Head of caudate nucleus (tissue), 42 donors: ENCODE data around the gene KIF12.

ENCODE experiments used
- DNase-seq, 42 donors: peaks; one replicate each; pipeline versions ENCODE4 v3.0.0 to v3.0.0-alpha.2; 2020 to 2021; ENCODE audit warnings: mixed read lengths in 7 of 42
- intact Hi-C: fragments of 100-400 bp; cut with DNase I; formaldehyde crosslinking; loops from one replicate; pipeline ENCODE4 v1.15.0; 2022

The KIF12 gene

DNA sequence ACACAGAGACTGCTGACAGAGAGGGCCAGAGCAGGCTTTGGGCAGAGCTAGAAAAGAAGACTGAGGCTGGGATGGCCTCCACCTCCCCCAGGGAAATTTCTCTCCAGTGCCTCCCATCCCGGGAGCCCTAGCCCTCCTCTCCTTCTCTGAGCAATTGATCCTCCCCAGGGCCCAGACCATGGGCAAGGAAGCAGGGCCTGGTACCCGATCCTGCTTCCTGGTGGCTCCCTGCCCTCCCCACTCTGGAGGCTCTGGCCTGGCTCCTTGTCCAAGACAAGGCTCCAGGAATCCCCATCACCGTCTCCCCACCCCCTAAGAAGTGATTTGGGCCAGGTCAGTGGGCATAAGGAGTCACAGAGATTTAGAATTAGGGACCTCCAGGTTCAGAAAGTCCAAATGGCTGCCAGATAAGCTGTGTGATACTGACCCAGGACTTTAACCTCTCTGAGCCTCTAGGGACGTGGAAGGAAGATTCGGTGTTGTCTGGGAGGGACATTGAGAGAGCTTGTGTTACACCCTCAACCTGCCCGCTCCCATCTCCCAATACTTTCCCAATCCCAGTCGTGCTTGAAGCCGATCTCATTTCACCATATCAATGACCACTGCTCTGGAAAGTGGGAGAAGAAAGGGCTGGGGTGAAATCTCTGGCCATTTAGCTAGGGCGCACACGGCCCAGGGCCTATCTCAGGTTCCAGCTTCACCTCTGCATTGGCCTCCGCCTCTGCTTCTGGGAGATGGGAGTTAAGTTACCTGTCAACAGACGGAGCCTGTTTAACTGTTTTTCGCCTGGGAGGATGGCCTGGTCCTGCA, 25.8 kb upstream of the KIF12 start:
- no peak for DNase-seq
- intact Hi-C loops, result no loop called here

DNA sequence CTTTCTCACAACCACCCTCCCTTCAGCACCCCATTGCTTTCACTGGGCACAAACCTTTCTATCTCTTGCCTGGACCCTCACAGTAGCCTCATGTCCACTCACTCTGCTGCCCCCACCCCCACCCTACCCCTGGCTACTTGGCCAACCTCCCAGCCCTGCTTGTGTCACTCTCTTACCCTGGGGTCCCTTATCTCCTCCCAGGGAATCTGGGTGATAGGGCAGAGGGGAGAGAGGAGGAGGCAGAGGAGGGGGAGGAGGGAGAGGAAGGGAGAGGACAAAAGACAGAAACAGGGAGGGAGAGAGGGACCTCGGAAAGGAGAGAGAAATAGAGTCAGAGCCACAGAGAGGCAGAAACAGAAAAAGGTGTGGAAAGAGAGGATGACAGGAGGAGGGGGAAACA, 25.0 kb upstream of the KIF12 start:
- intact Hi-C loops, result no loop called here
- no peak for DNase-seq

DNA sequence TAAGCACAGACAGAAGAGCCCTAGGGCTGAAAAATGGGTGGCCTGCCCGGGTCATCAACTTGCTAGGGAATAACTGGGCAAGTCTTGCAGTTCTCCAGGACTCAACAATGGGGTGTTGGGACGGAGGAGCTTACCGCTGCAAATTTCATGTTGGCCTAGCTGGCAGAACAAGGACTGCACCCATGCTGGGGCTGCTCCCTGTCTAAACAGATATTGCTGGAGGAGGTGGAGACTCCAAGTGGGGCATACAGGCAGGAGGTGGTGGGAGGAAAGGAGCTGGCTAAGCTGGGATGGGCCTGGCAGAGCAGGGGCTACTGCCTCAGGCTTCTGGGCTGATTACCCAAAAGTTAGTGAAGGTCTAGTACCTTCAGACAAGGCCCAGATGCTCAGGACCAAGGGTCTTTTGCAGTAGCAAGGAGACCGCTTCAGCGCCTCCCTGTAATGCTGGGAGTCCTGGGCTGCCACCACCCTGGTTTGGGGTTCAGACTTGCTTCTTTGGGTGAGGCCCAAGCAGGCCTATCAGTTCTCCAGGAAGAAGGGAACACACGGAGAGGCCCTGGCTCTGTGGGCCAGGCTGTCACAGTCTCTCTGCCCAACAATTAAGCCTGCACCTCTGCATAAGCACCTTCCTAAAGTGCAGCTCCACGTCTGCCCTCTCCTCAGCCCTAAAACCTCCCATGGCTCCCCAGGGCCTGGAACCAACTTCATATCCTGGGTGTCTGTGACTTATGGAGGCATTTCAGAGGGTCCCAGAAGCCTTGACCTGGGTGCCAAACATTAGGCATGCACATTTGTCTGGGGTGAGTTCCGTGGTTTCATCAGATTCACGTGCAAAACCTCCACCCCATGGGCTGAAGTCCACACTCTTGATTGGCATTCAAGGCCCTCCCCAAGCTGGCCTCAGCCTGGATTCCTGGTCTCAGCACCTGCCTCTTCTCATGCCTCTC, 24.2 kb upstream of the KIF12 start:
- DNase-seq, result no peak
- intact Hi-C loops, result no loop called here

DNA sequence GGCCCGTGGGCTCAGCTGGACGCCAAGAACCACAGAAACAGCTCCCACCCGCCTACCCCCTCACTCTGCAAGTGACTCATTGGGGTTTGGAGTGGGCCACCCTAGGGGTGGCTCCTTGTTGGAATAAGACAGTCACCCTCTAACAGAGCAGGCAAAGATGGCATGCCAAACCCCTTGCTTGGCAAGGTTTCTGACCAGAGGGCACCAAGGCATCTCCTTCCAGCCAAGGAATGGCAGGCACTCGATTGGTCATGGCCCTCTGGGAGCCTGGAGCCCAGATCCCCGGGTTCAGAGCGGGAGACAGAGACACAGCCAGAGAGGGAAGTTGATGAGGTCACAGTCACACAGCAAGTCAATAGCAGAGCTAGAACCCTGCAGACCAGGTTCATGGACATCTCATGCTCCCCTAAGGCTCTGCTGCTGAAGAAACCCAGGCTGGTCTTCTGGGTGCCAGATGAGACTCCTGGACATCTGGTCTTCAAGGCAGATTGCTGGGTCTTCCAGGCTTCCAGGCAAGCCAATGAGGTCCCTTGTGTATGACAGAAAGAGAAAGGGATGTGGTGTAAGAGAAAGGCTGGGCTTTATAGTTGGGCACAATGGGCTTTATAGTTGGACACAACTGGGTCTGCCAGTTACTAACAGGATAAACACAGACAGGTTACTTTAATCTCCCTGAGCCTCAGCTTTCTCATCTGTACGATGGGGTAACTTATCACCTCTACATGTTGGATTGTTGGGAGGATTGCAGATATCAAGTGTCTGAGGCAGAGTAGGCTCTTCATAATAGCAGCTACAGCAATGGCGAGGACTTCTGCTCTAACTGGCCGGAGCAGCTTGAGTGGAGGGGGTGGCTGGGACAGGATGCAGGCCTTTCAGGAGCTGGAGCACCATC, 23.3 kb upstream of the KIF12 start:
- no peak for DNase-seq
- intact Hi-C loops, result no loop called here

DNA sequence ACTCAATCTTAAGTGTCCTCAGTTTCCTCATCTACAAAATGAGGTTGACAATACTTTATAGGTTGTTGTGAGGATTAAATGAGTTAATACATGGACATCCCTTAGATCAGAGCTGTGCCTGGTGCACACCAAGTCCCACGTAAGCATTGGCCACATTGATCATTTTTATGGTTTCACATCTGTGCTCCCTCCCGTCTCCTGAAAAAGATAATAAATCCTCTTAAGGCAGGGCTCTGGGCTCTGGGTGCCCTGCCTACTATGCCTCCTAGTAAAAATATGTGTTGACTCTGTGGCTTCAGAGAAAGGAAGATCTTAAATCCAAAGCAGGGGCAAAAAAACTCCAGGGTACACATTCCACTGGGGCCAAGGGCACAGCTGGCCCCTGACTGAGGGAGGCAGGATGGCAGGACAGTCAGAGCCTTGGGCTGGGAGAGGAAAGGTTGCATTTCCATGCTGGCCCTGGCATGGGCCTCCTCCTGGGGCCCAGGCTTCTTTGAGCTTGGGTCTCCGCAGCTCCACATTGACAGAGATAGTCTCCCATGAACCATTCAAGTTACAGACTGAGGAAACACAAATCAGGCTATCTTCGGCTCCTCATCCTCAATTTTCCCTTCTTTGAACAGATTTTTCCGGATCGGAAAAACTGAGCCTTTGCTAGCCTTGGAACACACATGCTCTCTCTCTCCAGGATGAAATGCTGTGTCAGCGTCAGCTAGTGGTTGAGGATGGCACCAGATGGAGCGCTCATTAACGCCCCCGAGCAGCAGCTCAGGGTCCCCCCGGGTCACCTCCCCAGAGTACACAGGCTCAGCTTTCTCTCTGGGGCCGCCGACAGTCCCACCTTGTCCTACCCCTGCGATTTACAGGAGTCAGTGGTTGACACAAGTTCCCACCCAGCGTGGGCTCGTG, 22.4 kb upstream of the KIF12 start:
- DNase-seq, result no peak
- intact Hi-C loops, result no loop called here

DNA sequence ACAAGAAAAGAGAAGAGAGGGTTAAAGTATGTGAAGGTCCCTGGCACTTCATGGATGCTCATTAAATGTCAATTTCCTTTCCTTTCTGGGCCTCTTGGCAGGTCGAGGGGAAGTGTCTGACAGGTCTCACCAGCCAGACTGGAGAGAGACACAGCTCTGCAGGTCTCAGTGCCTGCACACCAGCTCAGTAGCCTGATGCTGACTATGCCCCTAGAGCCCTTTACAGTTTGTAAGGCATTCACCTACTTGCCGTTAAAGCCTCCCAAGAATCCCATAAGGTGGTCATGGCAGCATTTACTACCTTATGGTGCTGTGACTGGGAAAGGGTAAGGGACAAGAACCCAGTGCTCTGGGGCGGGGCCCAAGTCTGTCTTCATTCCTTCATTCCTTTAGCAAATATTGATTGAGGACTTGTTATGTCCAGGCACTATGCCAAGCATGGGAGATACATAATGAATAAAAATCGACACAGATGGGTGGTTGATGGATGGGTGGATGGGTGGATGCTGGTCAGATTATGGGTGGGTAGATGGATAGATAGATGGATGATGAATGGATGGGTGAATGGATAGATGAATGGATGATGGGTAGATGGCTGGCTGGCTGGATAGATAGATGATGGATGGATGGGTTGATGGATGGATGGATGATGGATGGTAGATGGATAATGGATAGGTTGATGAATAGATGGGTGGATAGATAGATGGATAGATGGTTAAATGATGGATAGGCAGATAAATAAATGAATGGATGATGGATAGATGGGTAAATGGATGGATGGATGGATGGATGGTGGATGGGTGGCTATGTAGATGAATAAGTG, 21.3 kb upstream of the KIF12 start:
- intact Hi-C loops, result no loop called here
- no peak for DNase-seq

DNA sequence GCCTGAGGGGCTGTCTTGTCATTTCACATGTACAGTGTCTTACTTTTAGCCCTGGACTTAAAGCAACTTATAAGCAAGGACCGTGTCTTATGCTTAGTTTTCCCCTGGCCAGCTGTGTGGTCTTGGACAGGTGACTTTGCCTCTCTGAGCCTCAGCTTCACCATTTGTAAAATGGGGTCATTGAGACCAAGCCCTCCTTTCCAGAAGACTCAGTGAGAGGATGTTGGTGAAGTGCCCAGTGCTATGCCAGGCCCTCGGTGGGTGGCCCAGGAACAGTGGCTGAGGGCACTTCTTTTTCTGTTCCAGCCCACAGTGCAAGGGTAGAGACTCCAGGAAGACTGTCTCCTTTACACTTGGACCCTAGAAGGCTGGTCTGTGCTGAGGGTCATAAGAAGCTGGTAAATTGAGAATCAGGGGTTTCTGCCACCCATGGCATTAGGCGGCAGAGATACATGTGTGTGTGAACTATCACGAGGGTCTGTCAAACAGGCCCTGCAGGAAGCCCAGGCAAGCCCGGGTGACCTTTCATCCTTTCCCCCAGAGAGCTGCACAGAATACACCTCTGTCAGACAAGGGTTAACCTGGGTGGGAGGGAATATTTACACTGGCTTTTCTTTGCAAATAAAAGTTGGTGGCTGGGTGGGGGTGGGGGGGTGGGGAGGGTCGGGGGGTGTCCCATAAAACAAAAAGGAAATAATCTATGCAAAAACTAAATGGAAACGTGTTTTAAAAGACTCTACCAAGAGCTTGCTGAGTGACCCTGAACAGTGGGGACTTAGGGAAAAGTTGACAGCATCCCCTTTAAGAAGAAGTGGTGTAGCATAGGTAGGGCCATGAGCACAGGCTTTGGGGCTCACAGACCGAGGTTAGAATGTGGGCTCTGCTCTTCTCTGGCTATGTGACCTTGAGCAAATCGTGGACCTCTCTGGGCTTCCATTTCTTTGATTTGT, 20.4 kb upstream of the KIF12 start:
- DNase-seq, result no peak
- intact Hi-C loops, result no loop called here

DNA sequence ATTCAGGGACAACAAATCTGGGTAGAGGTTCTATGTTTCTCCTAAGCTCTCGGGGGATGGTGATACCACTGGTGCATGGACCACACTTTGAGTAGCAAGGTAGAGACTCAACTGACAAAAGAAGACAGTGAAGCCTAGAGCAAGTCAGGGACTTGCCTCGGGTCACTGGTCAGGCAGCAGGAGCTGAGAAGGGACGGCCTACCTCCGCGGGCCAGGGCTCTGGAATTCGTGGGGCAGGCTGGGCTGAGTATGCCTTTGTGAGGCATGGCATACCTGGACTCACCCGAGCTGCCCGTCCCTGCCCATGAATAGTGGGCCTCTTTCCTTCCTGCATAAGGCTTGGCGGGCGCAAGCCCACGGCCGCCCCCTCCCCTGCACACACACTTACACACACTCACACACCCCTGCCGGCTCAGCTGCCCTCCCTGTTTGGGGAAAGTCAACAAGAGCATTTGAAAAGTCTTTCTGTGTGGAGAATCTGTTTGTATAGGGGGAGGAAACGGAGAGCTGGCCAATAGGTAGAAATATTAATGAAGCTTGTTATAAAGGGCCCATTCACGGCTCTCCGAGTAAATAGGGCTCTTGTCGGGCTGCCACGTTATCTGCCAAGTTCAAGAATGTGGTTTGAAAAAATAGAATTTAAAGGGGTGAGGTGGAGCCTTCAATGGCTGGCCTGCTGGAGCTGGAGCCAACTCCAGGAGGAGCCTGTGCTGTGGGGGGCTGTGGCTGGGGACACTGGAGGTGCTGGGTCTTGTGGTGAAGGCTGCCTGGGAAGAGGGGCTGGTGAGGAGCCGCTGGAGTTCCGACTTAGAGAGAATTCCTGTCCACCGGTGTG, 19.1 kb upstream of the KIF12 start:
- DNase-seq, result peak in 12 of 42 donors; percentile 13 to 52 (median 34)
- intact Hi-C loops, result no loop called here

DNA sequence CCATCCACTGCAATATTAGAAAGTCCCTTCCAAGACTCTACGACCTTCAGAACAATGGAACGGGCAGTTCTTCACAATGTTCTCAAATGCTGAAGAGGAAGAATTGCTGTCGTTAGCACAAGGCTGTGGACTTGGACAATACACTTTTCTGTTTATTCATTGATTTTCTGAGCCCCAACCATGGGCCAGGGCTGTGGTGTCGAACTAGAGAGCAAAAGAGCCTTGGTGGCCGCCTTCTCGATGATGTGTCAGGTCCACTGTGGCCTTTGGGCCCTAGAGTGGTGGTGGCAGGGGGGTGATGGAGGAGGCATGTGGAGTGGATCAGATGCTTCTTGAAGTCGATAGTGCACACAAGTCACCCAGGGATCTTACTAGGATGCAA, 18.5 kb upstream of the KIF12 start:
- intact Hi-C loops, result no loop called here
- DNase-seq, result no peak

DNA sequence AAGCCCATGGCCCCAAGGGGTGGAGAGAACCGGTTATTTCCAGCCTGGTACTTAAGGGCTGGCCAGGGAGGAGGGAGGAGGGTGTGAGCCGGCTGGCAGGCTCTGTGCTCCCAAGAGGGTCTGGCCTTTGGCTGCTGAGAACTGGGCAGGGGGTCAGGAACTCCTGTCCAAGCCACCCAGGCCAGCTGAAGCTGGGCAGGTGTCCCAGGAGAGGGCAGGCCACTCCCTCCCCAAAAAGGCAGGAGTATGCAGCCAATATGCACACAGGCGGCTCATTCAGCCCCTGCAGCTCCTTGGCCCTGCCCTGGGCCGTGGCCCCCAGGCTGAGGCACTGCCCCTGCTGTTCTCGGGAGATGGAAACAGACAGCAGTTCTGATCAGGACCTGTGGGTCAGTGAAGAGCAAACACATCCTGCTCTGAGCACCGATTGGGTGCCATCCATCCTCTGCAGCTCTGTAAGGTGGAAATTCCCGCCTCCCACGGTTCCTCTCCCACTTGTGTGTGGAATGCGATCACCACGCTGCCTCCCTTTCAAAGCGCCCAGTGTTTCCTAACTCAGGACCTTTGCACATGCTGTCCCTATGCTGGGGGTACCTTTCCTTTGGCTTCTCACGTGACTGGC, 17.1 kb upstream of the KIF12 start:
- intact Hi-C loops, result no loop called here
- DNase-seq, result peak in 10 of 42 donors; percentile 19 to 61 (median 40)

DNA sequence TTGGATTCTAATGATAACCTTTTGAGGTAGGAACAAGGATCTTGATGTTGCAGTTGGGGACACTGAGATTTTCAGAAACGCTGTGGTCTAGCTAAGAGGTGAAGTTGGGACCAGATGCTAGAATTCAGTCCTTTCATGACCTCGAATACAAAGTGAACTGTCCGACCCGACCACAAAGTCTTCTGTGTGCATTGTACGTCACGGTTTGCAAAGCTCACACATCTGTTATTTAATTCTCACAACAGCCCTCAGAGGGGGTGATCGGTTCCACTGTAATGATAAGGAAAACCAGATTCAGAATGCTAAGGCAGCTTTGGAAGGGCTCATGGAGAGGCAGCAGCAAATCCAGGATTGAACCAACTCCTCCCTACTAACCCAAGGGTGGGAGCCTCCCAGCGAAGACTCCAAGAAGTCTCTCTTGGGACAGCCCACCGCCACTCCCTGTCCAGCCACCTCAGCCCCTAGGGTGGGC, 16.6 kb upstream of the KIF12 start:
- intact Hi-C loops, result no loop called here
- DNase-seq, result no peak

DNA sequence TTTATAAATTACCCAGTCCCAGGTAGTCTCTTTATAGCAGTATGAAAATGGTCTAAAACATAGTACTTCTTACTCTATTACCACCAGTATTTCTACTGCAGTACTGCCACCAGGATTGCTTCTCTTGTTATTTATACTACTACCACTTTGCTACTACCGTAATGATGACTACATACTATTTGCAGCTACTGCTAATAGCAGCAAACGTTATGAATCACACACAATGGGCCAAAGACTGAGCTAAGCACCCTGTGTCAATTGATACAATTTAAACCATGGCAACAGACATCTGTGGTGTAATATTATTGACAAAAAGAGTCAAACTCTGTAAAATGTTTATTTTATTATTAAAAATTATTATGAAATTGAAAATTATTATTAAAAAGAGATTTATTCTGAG, 15.3 kb upstream of the KIF12 start:
- DNase-seq, result no peak
- intact Hi-C loops, result no loop called here

DNA sequence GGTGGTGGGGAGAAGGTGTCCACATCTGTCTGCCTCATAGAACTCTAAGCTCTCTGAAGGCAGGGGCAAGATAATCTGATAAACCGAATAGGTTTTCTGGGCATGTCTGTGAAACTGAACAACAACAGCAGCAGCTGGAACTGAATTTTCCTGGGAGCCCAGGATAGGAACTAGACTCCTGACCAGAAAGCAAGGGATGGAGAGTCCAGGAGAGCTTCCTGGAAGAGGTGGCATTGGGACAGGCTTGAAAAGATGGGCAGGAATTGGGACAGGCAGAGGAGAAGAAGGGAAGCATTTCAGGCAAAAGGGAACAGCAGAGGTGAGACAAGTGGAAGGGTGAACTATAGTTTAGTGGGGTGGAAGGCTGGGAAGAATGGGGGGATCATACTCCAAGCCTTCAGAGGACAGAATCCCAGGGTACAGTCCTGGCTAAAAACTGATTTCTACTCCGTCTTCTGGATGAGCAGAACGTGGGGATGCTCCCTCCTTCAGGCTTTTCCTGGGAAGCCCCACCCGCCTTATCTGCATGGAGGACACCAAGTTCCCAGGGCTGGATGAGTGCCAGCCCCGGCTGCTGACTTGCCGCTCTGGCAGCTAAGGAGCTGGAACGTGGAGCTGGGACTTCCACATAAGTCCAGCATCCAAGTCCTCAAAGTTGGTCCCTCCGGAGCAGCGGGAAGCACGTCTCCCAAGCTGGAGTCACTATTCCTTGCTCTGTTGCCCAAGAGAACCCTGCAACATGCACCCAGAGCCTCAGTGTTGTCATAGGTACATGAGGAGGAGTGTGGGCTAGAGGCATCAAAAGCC, 13.9 kb upstream of the KIF12 start:
- intact Hi-C loops, result no loop called here
- DNase-seq, result peak in 3 of 42 donors; percentile 11 to 31 (median 18)

DNA sequence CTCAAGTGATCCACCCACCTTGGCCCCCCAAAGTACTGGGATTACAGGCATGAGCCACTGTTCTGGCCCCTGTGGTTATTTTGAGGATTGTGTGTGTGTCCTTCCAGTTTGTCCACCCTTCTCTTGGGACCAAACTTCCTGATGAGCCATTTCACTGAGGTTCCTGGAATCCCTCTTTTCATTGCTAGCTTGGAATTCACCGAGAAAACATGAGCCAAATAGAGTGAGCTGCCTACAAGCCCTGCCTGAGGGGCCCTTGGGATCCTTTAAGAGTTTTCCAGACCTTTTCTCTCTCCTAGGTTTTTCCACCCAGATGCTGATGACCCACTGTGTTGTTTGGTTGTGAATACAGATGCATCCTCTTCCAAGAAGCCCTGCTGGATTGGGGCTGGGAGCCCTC, 13.2 kb upstream of the KIF12 start:
- peak in 1 of 42 donors; percentile 7 for DNase-seq
- intact Hi-C loops, result no loop called here
